NCI-H187 (cell line): ENCODE data around the gene TTC31.
"Not testable (repeated sequence)": the region's sequence is repeated elsewhere in the genome, so short reads cannot be mapped to it uniquely, and the experiment has no call there.

Source experiments
- DNase-seq, 2 experiments: peaks; one replicate each; lab custom pipeline; 2025; lab: John Stamatoyannopoulos, UW

The TTC31 gene

GRCh38 chr2:74457549-74458131, 25.2 kb upstream of the TTC31 start:
- peak; percentile 53 to 71 for DNase-seq

GRCh38 chr2:74458132-74458937, 24.5 kb upstream of the TTC31 start, which contains the start of gene WBP1:
TSS of gene WBP1 (plus strand) at chr2:74458438. CDS start at chr2:74458603, 165 bp downstream.
- peak; percentile 93 for DNase-seq

- no peak for DNase-seq
Observed at GRCh38 chr2:74458938-74459363, 23.9 kb upstream of the TTC31 start.

GRCh38 chr2:74459503-74460118, 23.3 kb upstream of the TTC31 start:
- not testable (repeated sequence) for DNase-seq

GRCh38 chr2:74460187-74460586, 22.7 kb upstream of the TTC31 start:
- DNase-seq: not testable (repeated sequence)

- no peak for DNase-seq
Observed at GRCh38 chr2:74461187-74462053, 21.5 kb upstream of the TTC31 start.

- DNase-seq: no peak
Observed at GRCh38 chr2:74462054-74462785, 20.7 kb upstream of the TTC31 start.

- DNase-seq: no peak
Observed at GRCh38 chr2:74462786-74463105, 20.1 kb upstream of the TTC31 start.

- no peak for DNase-seq
Observed at GRCh38 chr2:74464406-74464805, 18.5 kb upstream of the TTC31 start.

GRCh38 chr2:74470742-74471141, 12.1 kb upstream of the TTC31 start:
- not testable (repeated sequence) for DNase-seq

- no peak for DNase-seq
Observed at GRCh38 chr2:74471332-74472065, 11.4 kb upstream of the TTC31 start.

- DNase-seq: peak; percentile 56 to 68
Observed at GRCh38 chr2:74472086-74472944, 10.6 kb upstream of the TTC31 start, which contains the start of gene MRPL53. TSS of gene MRPL53 (minus strand) at chr2:74472680. CDS start at chr2:74472660, 20 bp downstream.

- DNase-seq: no peak
Observed at GRCh38 chr2:74472945-74473258, 10.0 kb upstream of the TTC31 start.

GRCh38 chr2:74474481-74474880, 8.4 kb upstream of the TTC31 start:
- no peak for DNase-seq

GRCh38 chr2:74474899-74475298, 8.0 kb upstream of the TTC31 start:
- DNase-seq: no peak

- no peak for DNase-seq
Observed at GRCh38 chr2:74481431-74481830, 1.4 kb upstream of the TTC31 start.

- DNase-seq: no peak
Observed at GRCh38 chr2:74481961-74482800, 700 bp upstream of the TTC31 start.

GRCh38 chr2:74483675-74484164, 839 bp downstream of the TTC31 start:
- DNase-seq: not testable (repeated sequence)

GRCh38 chr2:74486141-74486540, 3.3 kb downstream of the TTC31 start:
- no peak for DNase-seq
